Parathyroid adenoma (tissue), 2 donors: ENCODE results near the gene SHISA6.

ENCODE experiments used
- H2AFZ ChIP-seq: fragments of 300-600 bp; sonication (generic); one replicate; pipeline ENCODE4 v1.7.0; 2017; ENCODE audit warnings: antibody characterized with exemption, mild to moderate bottlenecking
- H3K27ac ChIP-seq: fragments of 300-600 bp; sonication (generic); one replicate; pipeline ENCODE4 v1.7.0; 2017
- H3K27me3 ChIP-seq: fragments of 300-600 bp; sonication (generic); one replicate; pipeline ENCODE4 v1.7.0; 2017; ENCODE audit warnings: low read length; ENCODE audit not compliant: control insufficient read depth, insufficient read depth
- H3K36me3 ChIP-seq: fragments of 300-600 bp; sonication (generic); one replicate; pipeline ENCODE4 v1.7.0; 2017; ENCODE audit warnings: low read length; ENCODE audit not compliant: control insufficient read depth, insufficient read depth
- H3K4me1 ChIP-seq: fragments of 300-600 bp; sonication (generic); one replicate; pipeline ENCODE4 v1.7.0; 2017; ENCODE audit warnings: control low read depth
- H3K4me2 ChIP-seq: fragments of 300-600 bp; sonication (generic); one replicate; pipeline ENCODE4 v1.7.0; 2017; ENCODE audit warnings: low read length
- H3K4me3 ChIP-seq: fragments of 300-600 bp; sonication (generic); one replicate; pipeline ENCODE4 v1.7.0; 2017; ENCODE audit warnings: low read depth, low read length
- H3K79me2 ChIP-seq: fragments of 300-600 bp; sonication (generic); one replicate; pipeline ENCODE4 v1.7.0; 2017; ENCODE audit warnings: control low read depth
- H3K9ac ChIP-seq: fragments of 300-600 bp; sonication (generic); one replicate; pipeline ENCODE4 v1.7.0; 2017; ENCODE audit warnings: mild to moderate bottlenecking
- H3K9me3 ChIP-seq: fragments of 300-600 bp; sonication (generic); one replicate; pipeline ENCODE4 v1.7.0; 2017; ENCODE audit warnings: low read length; ENCODE audit not compliant: control insufficient read depth
- TF ChIP-seq, protein P1 (sequence below): fragments of 300-600 bp; sonication (generic); IDR thresholded peaks from one replicate; pipeline ENCODE4 v1.7.0; 2017; ENCODE audit warnings: antibody characterized with exemption, mild to moderate bottlenecking
- donor health status: primary hyperparathyroidism.

The SHISA6 gene

DNA sequence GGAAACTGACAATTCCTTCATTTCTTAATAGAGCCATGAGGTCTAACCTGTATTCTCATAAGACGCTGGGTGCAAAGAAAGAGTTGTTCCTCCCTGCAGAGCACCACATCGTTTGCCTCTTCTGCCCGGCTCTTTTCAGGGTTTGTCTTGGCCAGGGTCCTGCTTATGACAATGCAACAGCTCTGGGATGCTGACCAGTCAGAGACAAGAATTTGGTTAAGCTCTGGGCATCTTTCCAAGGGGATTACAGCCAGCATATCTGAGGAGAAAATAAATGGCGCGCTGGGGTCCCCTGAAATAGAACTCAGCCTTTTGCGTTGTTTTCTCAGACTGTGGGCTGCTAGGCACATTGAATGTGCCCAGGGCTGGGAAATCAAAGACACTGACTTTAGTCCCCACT is 128.6 kb downstream of the SHISA6 start:
- no peaks in the 10 kb centered on the region for H3K36me3 ChIP-seq
- no peaks in the 10 kb centered on the region for H3K27me3 ChIP-seq
- no peaks in the 10 kb centered on the region for H3K79me2 ChIP-seq
- no peak overlapping the region for H3K9ac ChIP-seq
- TF ChIP-seq, protein P1, sequence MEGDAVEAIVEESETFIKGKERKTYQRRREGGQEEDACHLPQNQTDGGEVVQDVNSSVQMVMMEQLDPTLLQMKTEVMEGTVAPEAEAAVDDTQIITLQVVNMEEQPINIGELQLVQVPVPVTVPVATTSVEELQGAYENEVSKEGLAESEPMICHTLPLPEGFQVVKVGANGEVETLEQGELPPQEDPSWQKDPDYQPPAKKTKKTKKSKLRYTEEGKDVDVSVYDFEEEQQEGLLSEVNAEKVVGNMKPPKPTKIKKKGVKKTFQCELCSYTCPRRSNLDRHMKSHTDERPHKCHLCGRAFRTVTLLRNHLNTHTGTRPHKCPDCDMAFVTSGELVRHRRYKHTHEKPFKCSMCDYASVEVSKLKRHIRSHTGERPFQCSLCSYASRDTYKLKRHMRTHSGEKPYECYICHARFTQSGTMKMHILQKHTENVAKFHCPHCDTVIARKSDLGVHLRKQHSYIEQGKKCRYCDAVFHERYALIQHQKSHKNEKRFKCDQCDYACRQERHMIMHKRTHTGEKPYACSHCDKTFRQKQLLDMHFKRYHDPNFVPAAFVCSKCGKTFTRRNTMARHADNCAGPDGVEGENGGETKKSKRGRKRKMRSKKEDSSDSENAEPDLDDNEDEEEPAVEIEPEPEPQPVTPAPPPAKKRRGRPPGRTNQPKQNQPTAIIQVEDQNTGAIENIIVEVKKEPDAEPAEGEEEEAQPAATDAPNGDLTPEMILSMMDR: no peak
- no peak overlapping the region for H3K4me3 ChIP-seq
- H3K27ac ChIP-seq: no peak overlapping the region
- H3K4me1 ChIP-seq: peaks cover 4% of the 10 kb centered on the region
- H2AFZ ChIP-seq: no peak overlapping the region
- H3K4me2 ChIP-seq: no peak overlapping the region
- no peaks in the 10 kb centered on the region for H3K9me3 ChIP-seq

DNA sequence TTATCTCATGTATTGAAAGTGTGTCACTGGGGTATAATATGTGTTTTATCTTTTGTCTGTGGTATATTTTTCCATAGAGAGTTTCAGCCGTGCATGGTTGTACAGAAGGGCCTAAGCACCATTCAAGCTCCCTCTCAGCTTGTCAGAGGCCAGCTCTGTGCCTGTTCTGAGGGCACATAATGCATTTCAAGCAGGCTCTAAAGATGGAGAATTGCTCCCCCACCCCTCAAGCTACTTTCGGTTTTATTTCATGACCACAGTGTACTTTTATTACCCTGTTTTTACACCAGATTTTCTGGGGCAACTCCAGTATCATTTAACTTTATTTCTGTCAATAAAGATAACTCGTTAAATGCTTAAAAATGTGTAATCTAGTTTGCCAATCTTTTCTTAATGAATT is 131.7 kb downstream of the SHISA6 start:
- Histone ChIP-seq H3K9ac (no peak overlapping the region), H3K9me3 (no peaks in the 10 kb centered on the region), H3K27ac (no peak overlapping the region), H3K4me3 (no peak overlapping the region), H3K36me3 (no peaks in the 10 kb centered on the region), H3K4me1 (no peaks in the 10 kb centered on the region), H3K79me2 (no peaks in the 10 kb centered on the region), H3K27me3 (no peaks in the 10 kb centered on the region), H3K4me2 (no peak overlapping the region), H2AFZ (no peak overlapping the region)
- TF ChIP-seq, protein P1: no peak

DNA sequence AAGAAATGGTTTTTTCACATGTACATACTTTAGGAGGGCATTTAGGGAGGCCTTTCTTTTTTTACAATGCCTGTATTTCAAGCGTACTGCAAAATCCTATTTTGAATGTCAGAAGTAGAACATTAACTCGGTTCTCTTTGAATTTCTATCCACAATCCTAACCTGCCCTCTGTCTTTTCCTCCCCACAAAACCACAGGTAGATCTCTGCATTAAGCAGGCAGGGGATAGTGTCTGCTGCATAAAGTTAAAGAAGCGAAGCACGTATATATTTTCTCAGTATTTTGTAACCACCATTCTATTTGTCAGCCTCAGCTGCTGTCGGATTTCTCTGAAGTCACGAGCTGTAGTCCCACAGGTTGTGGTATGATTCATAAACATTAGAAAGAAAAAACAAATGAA is 137.5 kb downstream of the SHISA6 start:
- no peak overlapping the region for H3K4me2 ChIP-seq
- no peak overlapping the region for H2AFZ ChIP-seq
- H3K4me1 ChIP-seq: no peaks in the 10 kb centered on the region
- no peak overlapping the region for H3K9ac ChIP-seq
- no peaks in the 10 kb centered on the region for H3K36me3 ChIP-seq
- no peaks in the 10 kb centered on the region for H3K27me3 ChIP-seq
- no peaks in the 10 kb centered on the region for H3K79me2 ChIP-seq
- no peak overlapping the region for H3K4me3 ChIP-seq
- H3K27ac ChIP-seq: no peak overlapping the region
- TF ChIP-seq, protein P1: no peak
- no peaks in the 10 kb centered on the region for H3K9me3 ChIP-seq

DNA sequence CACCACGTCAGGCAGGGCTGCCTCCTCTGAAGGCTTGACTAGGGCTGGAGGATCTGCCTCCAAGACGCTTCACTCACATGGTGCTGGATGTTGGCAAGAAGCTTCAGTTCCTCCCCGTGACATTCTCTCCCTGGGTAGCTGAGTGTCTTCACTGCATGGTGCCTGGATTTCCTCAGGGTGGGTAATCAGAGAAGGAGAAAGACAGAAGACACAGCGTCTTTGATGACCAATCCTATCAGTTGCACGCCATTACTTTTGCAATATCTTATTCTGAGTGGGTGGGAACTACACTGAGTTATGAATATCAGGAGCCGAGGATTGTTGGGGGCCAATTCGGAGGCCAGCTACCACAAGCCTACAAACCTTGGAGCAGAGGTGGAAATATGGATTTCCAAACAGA is 139.7 kb downstream of the SHISA6 start:
- H3K36me3 ChIP-seq: no peaks in the 10 kb centered on the region
- H3K27me3 ChIP-seq: no peaks in the 10 kb centered on the region
- H2AFZ ChIP-seq: no peak overlapping the region
- no peak overlapping the region for H3K9ac ChIP-seq
- TF ChIP-seq, protein P1: no peak
- no peak overlapping the region for H3K27ac ChIP-seq
- H3K4me2 ChIP-seq: no peak overlapping the region
- no peaks in the 10 kb centered on the region for H3K4me1 ChIP-seq
- H3K4me3 ChIP-seq: no peak overlapping the region
- no peaks in the 10 kb centered on the region for H3K79me2 ChIP-seq
- H3K9me3 ChIP-seq: no peaks in the 10 kb centered on the region

DNA sequence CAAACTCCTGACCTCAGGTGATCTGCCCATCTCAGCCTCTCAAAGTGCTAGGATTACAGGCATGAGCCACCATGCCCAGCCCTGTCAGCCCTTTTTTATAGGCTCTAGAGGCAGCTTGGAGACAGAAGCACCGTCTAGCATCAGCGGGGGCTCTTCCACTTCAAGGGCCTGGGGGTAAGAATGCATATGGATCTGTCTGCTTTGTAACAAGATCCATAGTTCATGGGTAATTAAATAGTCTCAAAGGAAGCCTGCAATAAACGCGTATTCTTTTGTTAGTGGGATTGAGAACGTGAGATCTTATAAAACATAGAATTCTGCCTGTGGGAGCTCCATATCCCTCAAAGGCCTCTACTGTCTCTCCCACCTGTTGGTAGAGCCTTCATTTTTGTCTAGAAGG is 142.1 kb downstream of the SHISA6 start:
- TF ChIP-seq, protein P1: no peak
- Histone ChIP-seq H2AFZ (no peak overlapping the region), H3K27me3 (no peaks in the 10 kb centered on the region), H3K9me3 (no peaks in the 10 kb centered on the region), H3K4me2 (no peak overlapping the region), H3K4me3 (no peak overlapping the region), H3K4me1 (no peaks in the 10 kb centered on the region), H3K79me2 (no peaks in the 10 kb centered on the region), H3K9ac (no peak overlapping the region), H3K27ac (no peak overlapping the region), H3K36me3 (no peaks in the 10 kb centered on the region)
